Right atrium auricular region (tissue), 2 donors: Measurements from ENCODE around the gene CAMTA1. TPM values are rescaled to one million over a fixed set of nuclear protein-coding genes. Genes with fewer than 3 reads are reported as not detected.

Source experiments
- DNase-seq: peaks from one replicate; pipeline ENCODE4 v3.0.0-alpha.2; 2019; ENCODE audit warnings: low spot score
- H3K27ac ChIP-seq, 2 donors: fragments of 200-600 bp; sonication (generic); 1 replicate in 1 of 2; 2 replicates in 1 of 2; pipeline ENCODE4 v1.5.1; 2016 to 2019
- H3K27me3 ChIP-seq, 2 donors: fragments of 200-600 bp; sonication (generic); one replicate each; pipeline versions ENCODE4 v1.5.1 to v1.6.0; 2017 to 2019
- H3K36me3 ChIP-seq: fragments of 200-600 bp; sonication (generic); one replicate; pipeline ENCODE4 v1.5.1; 2016
- H3K4me1 ChIP-seq, 2 donors: fragments of 200-600 bp; sonication (generic); one replicate each; pipeline versions ENCODE4 v1.5.1 to v1.6.0; 2017 to 2019
- H3K4me3 ChIP-seq, 2 donors: fragments of 200-600 bp; sonication (generic); 1 replicate in 1 of 2; 2 replicates in 1 of 2; pipeline ENCODE4 v1.5.1; 2017 to 2019; ENCODE audit warnings: mild to moderate bottlenecking in 1 of 2, moderate library complexity in 1 of 2
- H3K9me3 ChIP-seq, 2 donors: fragments of 200-600 bp; sonication (generic); one replicate each; pipeline ENCODE4 v1.5.1; 2019
- total RNA-seq, 2 donors: library from RNA; depleted of rRNA; stranded (reverse); fragments of >200 nt; gene quantifications; one replicate each; pipeline ENCODE4 v1.1.0, GENCODE V29; 2016
- TF ChIP-seq, protein P1 (sequence below), 2 donors: fragments of 200-600 bp; sonication (generic); IDR thresholded peaks; one replicate each; pipeline ENCODE4 v1.5.1; 2019; ENCODE audit warnings: antibody characterized with exemption in 2 of 2

The CAMTA1 gene
- total RNA-seq, 2 donors from 2014 or later, result 132 to 190 TPM

DNA sequence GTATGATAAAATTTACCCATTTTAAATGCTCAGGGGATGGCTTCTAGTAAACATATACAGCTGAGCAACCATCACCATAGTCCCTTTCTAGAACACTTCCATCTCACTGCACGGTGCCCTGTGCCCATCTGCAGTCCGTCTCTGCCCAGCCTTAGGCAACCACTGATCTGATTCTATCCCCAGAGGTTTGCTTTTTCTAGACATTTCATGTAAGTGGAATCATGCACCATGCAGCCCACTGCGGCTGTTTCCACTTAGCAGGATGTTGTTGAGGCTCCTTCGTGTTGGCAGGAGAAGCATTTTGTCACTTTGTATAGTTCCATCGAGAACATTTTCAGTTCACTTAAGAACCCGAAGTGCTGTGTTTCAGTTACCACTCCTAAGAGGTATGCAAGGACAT, 958.1 kb downstream of the CAMTA1 start:
- Histone ChIP-seq H3K4me3 (no peak overlapping the region), H3K9me3 (no peaks in the 10 kb centered on the region), H3K27ac (no peak overlapping the region), H3K4me1 (no peaks in the 10 kb centered on the region), H3K27me3 (no peaks in the 10 kb centered on the region), H3K36me3 (no peaks in the 10 kb centered on the region)
- DNase-seq, result no peak
- TF ChIP-seq, protein P1, sequence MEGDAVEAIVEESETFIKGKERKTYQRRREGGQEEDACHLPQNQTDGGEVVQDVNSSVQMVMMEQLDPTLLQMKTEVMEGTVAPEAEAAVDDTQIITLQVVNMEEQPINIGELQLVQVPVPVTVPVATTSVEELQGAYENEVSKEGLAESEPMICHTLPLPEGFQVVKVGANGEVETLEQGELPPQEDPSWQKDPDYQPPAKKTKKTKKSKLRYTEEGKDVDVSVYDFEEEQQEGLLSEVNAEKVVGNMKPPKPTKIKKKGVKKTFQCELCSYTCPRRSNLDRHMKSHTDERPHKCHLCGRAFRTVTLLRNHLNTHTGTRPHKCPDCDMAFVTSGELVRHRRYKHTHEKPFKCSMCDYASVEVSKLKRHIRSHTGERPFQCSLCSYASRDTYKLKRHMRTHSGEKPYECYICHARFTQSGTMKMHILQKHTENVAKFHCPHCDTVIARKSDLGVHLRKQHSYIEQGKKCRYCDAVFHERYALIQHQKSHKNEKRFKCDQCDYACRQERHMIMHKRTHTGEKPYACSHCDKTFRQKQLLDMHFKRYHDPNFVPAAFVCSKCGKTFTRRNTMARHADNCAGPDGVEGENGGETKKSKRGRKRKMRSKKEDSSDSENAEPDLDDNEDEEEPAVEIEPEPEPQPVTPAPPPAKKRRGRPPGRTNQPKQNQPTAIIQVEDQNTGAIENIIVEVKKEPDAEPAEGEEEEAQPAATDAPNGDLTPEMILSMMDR (IDR thresholded peaks at IDR 0.05), result no peak

DNA sequence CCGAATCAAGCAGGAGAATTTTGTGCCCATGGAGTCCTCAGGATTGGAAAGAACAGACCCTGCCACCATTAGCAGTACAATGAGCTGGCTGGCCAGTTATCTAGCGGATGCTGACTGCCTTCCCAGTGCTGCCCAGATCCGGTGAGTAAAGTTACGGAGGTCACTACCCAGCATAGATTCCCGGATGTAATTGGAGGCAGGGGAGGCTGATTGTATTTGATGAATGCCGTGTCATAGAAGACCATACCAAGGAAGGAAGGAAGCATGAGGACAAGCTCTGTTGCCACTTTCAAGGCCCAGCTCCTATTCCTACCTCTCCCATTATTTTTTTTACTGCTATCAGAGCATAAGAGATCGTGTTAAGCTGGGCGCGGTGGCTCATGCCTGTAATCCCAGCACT, 959.6 kb downstream of the CAMTA1 start:
- H3K27me3 ChIP-seq, result no peaks in the 10 kb centered on the region
- H3K4me1 ChIP-seq, result no peaks in the 10 kb centered on the region
- H3K36me3 ChIP-seq, result no peaks in the 10 kb centered on the region
- no peak overlapping the region for H3K27ac ChIP-seq
- DNase-seq, result no peak
- TF ChIP-seq, protein P1 (IDR thresholded peaks at IDR 0.05), result no peak
- no peaks in the 10 kb centered on the region for H3K9me3 ChIP-seq
- H3K4me3 ChIP-seq, result no peak overlapping the region

DNA sequence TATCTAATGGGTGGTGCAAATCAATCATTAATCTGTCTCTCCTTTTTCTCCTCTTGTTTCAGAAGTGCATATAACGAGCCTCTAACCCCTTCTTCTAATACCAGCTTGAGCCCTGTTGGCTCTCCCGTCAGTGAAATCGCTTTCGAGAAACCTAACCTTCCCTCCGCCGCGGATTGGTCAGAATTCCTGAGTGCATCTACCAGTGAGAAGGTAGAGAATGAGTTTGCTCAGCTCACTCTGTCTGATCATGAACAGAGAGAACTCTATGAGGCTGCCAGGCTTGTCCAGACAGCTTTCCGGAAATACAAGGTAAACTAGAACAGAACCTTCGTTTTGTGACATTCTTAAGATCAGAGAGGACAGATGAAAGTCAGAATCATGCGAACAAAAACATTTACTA, 960.5 kb downstream of the CAMTA1 start:
- DNase-seq, result no peak
- Histone ChIP-seq H3K36me3 (no peaks in the 10 kb centered on the region), H3K4me3 (no peak overlapping the region), H3K27ac (no peak overlapping the region), H3K27me3 (no peaks in the 10 kb centered on the region), H3K9me3 (no peaks in the 10 kb centered on the region), H3K4me1 (no peaks in the 10 kb centered on the region)
- TF ChIP-seq, protein P1 (IDR thresholded peaks at IDR 0.05), result no peak

DNA sequence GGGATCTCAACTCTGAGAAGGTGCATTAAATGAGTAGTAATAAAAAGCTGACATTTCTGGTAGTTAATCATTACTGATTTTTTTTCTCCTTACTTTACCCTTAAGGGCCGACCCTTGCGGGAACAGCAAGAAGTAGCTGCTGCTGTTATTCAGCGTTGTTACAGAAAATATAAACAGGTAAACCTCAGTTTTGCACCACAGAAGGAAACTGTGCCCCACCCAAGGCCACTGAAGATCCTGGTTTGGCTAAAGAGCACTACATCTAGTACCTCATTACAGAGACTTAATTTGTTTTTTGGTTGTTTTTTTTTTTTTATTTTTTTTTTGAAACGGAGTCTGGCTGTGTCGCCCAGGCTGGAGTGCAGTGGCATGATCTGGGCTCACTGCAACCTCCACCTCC, 962.4 kb downstream of the CAMTA1 start:
- H3K4me1 ChIP-seq, result peaks cover 0 to 2% of the 10 kb centered on the region in 2 donors
- DNase-seq, result no peak

DNA sequence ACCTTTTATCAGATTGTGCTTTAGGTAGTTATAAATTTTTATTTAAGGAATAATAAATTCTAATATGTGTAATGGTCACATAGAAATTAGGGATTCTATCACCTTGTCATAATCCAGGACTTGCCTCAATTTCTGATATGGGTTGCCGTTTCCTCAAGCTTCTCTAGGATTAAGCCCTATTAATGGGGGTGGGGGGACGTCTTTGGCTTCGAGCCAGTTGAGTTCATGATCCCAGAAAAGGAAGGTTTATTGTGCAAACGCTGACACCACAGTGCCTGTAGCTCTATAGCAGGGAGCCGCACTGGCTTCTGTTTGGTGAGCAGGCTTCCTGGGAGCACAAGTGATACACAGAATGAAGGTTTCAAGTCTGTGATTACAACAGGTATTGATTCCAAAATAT, 963.9 kb downstream of the CAMTA1 start:
- DNase-seq, result no peak
- TF ChIP-seq, protein P1 (IDR thresholded peaks at IDR 0.05), result no peak
- H3K4me1 ChIP-seq, result peaks cover 0 to 4% of the 10 kb centered on the region in 2 donors
- H3K9me3 ChIP-seq, result no peaks in the 10 kb centered on the region
- H3K4me3 ChIP-seq, result no peak overlapping the region
- no peak overlapping the region for H3K27ac ChIP-seq
- H3K27me3 ChIP-seq, result no peaks in the 10 kb centered on the region
- H3K36me3 ChIP-seq, result no peaks in the 10 kb centered on the region

More for the DNA sequence above, 962.4 kb downstream of the CAMTA1 start:
- Histone ChIP-seq H3K4me3 (no peak overlapping the region), H3K27ac (no peak overlapping the region), H3K36me3 (no peaks in the 10 kb centered on the region), H3K9me3 (no peaks in the 10 kb centered on the region), H3K27me3 (no peaks in the 10 kb centered on the region)
- TF ChIP-seq, protein P1 (IDR thresholded peaks at IDR 0.05), result no peak

DNA sequence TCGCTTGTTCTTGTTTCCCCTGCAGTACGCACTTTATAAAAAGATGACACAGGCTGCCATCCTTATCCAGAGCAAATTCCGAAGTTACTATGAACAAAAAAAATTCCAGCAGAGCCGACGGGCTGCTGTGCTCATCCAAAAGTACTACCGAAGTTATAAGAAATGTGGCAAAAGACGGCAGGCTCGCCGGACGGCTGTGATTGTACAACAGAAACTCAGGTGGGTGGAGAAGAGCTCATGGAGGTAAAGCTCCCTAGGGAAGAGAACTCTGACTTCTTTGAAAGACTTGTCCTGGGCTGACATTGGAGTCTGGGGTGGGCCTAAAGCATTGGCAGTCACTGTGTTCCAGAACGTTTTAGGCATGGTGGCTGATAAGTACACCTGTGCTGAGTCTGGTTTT, 965.9 kb downstream of the CAMTA1 start:
- Histone ChIP-seq H3K27ac (no peak overlapping the region), H3K9me3 (no peaks in the 10 kb centered on the region), H3K27me3 (no peaks in the 10 kb centered on the region), H3K4me1 (peaks cover 0 to 4% of the 10 kb centered on the region in 2 donors), H3K4me3 (no peak overlapping the region), H3K36me3 (no peaks in the 10 kb centered on the region)
- TF ChIP-seq, protein P1 (IDR thresholded peaks at IDR 0.05), result no peak
- no peak for DNase-seq
